ENCODE measurements around the gene RAB3IL1. TPM values are rescaled to one million over a fixed set of nuclear protein-coding genes. Genes with fewer than 3 reads are reported as not detected.
"Not testable (repeated sequence)": the region's sequence is repeated elsewhere in the genome, so short reads cannot be mapped to it uniquely, and the experiment has no call there.

Gene RAB3IL1
- total RNA-seq, 1 donor from 2014 or later: 0.12 TPM

DNA sequence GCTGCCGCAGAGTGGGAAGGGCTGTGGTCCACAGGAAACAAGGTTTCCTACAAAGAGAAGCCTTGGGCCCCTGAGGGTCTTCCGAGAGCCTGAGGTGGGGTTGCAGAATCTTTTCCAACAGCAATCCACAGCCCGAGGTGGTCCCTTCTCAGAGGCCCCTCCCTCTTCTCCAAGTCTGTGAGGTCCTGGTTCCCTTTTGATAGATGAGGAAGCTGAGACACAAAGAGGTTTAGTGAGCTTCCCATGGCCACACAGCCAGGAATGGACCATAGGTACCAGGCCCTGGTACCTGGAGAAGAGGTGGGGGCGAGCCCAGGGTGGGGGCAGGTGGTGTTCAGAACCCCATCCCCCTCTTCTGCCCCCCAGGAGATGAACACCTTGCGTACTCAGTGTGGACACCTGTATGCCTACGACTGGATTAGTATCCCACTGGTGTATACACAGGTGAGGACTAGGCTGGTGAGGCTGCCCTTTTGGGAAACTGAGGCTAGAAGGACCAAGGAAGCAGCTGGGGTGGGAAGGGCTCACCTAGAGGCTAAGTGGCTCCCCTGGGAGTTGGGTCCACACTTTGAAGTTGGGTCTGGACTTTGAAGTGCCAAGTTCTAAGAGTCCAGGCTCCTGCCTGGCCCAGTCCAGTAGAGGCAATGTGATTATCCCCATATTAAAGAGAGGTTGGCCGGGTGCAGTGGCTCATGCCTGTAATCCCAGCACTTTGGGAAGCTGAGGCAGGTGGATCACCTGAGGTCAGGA lies 39.8 kb upstream of the RAB3IL1 start:
- DNase-seq (ENCODE audit: low read depth): no peak
- no peak overlapping the region for H3K4me3 ChIP-seq (ENCODE audit: low read depth, low read length)
- TF ChIP-seq, protein P1, sequence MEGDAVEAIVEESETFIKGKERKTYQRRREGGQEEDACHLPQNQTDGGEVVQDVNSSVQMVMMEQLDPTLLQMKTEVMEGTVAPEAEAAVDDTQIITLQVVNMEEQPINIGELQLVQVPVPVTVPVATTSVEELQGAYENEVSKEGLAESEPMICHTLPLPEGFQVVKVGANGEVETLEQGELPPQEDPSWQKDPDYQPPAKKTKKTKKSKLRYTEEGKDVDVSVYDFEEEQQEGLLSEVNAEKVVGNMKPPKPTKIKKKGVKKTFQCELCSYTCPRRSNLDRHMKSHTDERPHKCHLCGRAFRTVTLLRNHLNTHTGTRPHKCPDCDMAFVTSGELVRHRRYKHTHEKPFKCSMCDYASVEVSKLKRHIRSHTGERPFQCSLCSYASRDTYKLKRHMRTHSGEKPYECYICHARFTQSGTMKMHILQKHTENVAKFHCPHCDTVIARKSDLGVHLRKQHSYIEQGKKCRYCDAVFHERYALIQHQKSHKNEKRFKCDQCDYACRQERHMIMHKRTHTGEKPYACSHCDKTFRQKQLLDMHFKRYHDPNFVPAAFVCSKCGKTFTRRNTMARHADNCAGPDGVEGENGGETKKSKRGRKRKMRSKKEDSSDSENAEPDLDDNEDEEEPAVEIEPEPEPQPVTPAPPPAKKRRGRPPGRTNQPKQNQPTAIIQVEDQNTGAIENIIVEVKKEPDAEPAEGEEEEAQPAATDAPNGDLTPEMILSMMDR (conservative IDR thresholded peaks at IDR 0.05; ENCODE audit: low read depth, low read length): no peak

DNA sequence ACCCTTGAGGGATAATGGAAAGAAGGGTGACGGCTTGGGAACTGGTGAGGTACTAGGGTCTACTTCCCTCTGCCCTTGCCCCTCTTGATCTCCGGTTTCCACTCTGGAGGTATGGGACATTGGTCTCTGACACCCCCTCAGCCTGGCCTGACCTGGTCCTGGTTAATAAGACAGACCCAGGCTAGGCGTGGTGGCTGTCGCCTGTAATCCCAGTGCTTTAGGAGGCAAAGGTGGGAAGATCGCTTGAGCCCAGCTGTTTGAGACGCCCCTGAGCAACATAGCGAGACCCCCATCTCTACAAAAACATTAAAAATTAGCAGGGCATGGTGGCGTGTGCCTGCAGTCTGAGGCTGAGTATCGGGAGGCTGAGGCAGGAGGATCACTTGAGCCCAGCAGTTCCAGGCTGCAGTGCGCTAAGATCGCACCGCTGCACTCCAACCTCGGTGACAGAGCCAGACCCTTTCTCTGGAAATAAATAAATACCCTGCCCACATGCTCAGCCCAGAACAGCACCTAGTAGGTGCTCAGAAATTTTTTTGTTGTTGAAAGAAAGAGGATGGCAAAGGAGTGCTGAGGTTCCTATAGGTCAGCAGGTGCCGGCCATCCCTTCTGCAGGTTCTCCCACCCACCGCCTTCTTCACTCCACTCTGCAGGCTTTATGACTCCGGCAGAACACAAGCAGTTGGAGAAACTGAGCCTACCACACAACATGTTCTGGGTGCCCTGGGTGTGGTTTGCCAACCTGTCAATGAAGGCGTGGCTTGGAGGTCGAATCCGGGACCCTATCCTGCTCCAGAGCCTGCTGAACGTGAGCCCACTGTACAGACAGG lies 39.0 kb upstream of the RAB3IL1 start:
- TF ChIP-seq, protein P1 (conservative IDR thresholded peaks at IDR 0.05; ENCODE audit: low read depth, low read length): no peak
- no peak for DNase-seq (ENCODE audit: low read depth)
- peak overlapping the region; percentile 49 for H3K4me3 ChIP-seq (ENCODE audit: low read depth, low read length)

DNA sequence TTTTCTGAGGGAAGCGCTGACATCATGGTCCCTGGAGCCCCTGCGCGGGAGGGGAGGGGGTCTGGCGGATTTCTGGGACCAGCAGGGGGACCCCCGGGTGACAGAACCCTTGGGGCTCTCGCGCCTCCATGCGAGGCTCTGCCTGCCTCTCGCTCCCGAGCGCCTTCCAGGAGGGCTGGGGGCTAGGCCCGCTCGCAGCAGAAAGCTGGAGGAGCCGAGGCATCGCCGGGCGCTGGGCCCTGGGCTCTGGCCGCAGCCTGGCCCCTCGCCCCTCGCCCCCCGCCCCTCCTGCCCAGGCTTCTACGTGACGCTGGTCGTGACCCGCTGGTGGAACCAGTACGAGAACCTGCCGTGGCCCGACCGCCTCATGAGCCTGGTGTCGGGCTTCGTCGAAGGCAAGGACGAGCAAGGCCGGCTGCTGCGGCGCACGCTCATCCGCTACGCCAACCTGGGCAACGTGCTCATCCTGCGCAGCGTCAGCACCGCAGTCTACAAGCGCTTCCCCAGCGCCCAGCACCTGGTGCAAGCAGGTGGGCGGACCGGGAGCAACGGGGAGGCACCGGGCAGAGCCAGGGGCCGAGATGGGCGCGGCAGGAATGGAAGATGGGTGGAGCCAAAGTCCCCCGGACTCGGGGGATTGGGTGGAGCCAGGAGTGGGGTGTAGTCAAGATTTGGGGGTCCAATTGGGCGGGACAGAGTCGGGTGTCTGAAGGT lies 38.2 kb upstream of the RAB3IL1 start:
- H3K4me3 ChIP-seq (ENCODE audit: low read depth, low read length): peak overlapping the region; percentile 49
- no peak for DNase-seq (ENCODE audit: low read depth)
- TF ChIP-seq, protein P1 (conservative IDR thresholded peaks at IDR 0.05; ENCODE audit: low read depth, low read length): no peak

DNA sequence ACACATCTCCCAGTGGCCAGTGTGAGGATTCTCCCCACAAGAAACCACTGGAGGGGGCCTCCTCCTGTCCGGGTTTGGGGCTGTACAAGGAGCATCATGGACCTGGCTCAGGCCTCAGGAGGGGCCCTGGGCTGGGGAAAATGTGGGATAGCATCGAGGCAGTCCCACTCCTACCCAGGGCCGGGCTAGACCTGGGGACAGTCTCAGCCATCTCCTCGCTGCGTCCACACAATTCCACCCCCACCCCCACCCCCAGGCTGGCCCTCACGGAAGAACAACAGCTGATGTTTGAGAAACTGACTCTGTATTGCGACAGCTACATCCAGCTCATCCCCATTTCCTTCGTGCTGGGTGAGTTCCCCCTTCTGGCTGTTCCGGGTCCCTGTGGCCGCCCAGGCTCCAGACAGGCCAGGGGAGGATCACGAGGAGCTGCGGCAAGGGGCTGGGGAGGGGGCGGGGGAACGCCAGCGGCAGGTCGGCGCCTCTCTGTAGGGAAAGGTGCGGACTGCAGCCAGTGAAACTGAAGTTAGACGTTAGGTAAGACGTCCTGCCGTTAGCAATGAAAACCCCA lies 37.6 kb upstream of the RAB3IL1 start:
- no peak for DNase-seq (ENCODE audit: low read depth)
- H3K4me3 ChIP-seq (ENCODE audit: low read depth, low read length): peak overlapping the region; percentile 49
- TF ChIP-seq, protein P1 (conservative IDR thresholded peaks at IDR 0.05; ENCODE audit: low read depth, low read length): peak; percentile 26

DNA sequence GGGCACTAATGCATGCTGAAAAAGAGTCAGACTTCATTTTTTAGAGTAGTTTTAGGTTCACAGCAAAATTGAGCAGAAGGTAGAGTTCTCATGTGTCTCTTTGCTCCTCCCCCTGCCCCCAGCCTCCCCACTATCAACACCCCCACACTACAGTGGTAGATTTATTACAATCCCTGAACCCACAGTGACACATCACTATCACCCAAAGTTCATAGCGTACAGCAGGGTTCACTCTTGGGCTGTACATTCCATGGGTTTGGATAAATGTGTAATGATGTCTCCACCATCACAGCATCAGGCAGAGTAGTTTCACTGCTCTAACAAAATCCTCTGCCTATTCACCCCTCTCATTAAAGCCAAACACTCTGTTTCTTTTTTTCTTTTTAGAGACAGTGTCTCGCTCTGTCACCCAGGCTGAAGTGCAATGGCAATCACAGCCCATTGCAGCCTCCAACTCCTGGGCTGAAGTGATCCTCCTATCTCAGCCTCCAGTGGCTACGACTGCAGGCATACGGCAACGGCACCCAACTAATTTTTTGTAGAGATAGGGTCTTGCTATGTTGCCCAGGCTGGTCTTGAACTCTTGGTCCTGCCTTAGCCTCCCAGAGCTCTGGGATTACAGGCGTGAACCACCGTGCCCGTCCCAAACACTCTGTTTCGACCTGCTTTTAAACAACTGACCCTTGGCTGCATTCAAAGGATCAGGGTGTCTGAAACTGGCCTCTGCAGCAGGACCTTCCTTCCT lies 36.9 kb upstream of the RAB3IL1 start:
- no peak for DNase-seq (ENCODE audit: low read depth)
- H3K4me3 ChIP-seq (ENCODE audit: low read depth, low read length): no peak overlapping the region
- TF ChIP-seq, protein P1 (conservative IDR thresholded peaks at IDR 0.05; ENCODE audit: low read depth, low read length): no peak

DNA sequence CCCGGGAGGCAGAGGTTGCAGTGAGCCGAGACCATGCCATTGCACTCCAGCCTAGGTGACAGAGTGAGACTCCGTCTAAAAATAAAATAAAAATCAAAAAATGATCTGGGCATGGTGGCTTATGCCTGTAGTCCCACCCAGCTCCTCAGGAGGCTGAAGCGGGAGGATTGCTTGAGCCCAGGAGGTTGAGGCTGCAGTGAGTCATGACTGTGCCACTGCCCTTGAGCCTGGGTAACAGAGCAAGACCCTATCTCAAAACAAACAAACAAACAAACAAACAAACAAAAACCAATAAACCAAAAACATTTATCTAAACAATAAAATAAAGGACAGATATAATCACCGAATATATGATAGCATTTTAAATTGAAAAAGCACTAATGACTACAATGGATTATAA lies 36.3 kb upstream of the RAB3IL1 start:
- H3K4me3 ChIP-seq (ENCODE audit: low read depth, low read length); DNase-seq (ENCODE audit: low read depth): not testable (repeated sequence)

Measured in epithelial cell of proximal tubule (primary cell).